HepG2 (cell line): Measurements from ENCODE around the gene NOC2L. TPM values are rescaled to one million over a fixed set of nuclear protein-coding genes. Genes with fewer than 3 reads are reported as not detected.

Experiments used
- ATAC-seq: fragments of 200-7000 bp; cut with Tn5 transposase; 3 replicates; pipeline ENCODE4 v1.9.1; 2020; ENCODE audit warnings: mild to moderate bottlenecking, moderate library complexity
- BruUV-seq: library from RNA; stranded (reverse); fragments of 400-500 nt; replicated peaks from 2 replicates; lab custom pipeline; 2021; lab: Mats Ljungman, UMichigan
- CTCF ChIA-PET: fragments of 300-600 bp; formaldehyde crosslinking; extraction: SDS; loops from one replicate; lab custom pipeline; 2021; ENCODE audit warnings: low total read pairs, inconsistent platforms, low intra/inter-chr PET ratio; lab: Yijun Ruan, JAX
- POLR2A ChIA-PET: fragments of 350-600 bp; sonication (Branson Sonifier 250); formaldehyde crosslinking; loops from one replicate; lab custom pipeline; 2020; ENCODE audit warnings: antibody characterized with exemption, inconsistent platforms; lab: Yijun Ruan, JAX
- DNase-seq: peaks from one replicate; pipeline ENCODE4 v3.0.0-alpha.2; 2015; ENCODE audit warnings: low spot score
- FAIRE-seq: peaks from 3 replicates; lab custom pipeline; 2011; peaks lifted over from hg19 to GRCh38; lab: Jason Lieb, UNC
- H2AFZ ChIP-seq: one replicate; pipeline ENCODE4 v1.6.1; 2011; ENCODE audit warnings: low read length, inconsistent platforms
- H3K27ac ChIP-seq: fragments of 300-600 bp; 3 replicates; pipeline ENCODE4 v1.8.0; 2011; ENCODE audit warnings: mixed run types, mild to moderate bottlenecking, mixed read lengths, low read length, inconsistent platforms; ENCODE audit not compliant: insufficient read depth; ENCODE audit errors: extremely low read length
- H3K27me3 ChIP-seq, 2 experiments: fragments of 200-600 bp in 1 of 2; 2 replicates in 1 of 2; 3 replicates in 1 of 2; pipeline versions ENCODE4 v1.6.0 to v1.8.0; 2011; ENCODE audit warnings: low read length in 2 of 2, mild to moderate bottlenecking in 2 of 2, moderate library complexity in 2 of 2, inconsistent platforms in 1 of 2; ENCODE audit not compliant: insufficient read depth in 2 of 2, control insufficient read depth in 1 of 2
- H3K36me3 ChIP-seq, 2 experiments: fragments of 200-600 bp in 1 of 2; replicated peaks in 1 of 2; 2 replicates in 1 of 2; 3 replicates in 1 of 2; pipeline versions ENCODE4 v1.5.1 to v1.8.0; 2011; ENCODE audit warnings: low read length in 2 of 2, inconsistent platforms in 1 of 2; ENCODE audit not compliant: insufficient read depth in 2 of 2, control insufficient read depth in 1 of 2
- H3K4me1 ChIP-seq: 2 replicates; pipeline ENCODE4 v1.5.1; 2012; ENCODE audit warnings: low read length, inconsistent platforms; ENCODE audit not compliant: insufficient read depth
- H3K4me2 ChIP-seq: 2 replicates; pipeline ENCODE4 v1.6.0; 2011; ENCODE audit warnings: low read depth, low read length, inconsistent platforms
- H3K4me3 ChIP-seq, 3 experiments: fragments of 200-600 bp in 1 of 3; sonication (generic), shearing (Covaris generic) in 1 of 3; replicated peaks in 1 of 3; 2 replicates each; pipeline ENCODE4 v1.5.1; 2011 to 2016; ENCODE audit warnings: low read length in 3 of 3, inconsistent platforms in 2 of 3, low read depth in 2 of 3, mild to moderate bottlenecking in 2 of 3, control low read depth in 1 of 3, mixed read lengths in 1 of 3; ENCODE audit not compliant: insufficient read depth in 1 of 3
- H3K79me2 ChIP-seq: one replicate; pipeline ENCODE4 v1.6.1; 2011; ENCODE audit warnings: low read length, inconsistent platforms; ENCODE audit not compliant: insufficient read depth
- H3K9ac ChIP-seq: 2 replicates; pipeline ENCODE4 v1.6.0; 2011; ENCODE audit warnings: mild to moderate bottlenecking, low read depth, low read length, inconsistent platforms; ENCODE audit not compliant: insufficient read depth
- H3K9me3 ChIP-seq: 2 replicates; pipeline ENCODE4 v1.5.1; 2012; ENCODE audit warnings: mild to moderate bottlenecking, low read length
- H4K20me1 ChIP-seq: 2 replicates; pipeline ENCODE4 v1.6.0; 2011; ENCODE audit warnings: inconsistent platforms, mild to moderate bottlenecking, low read length, moderate library complexity; ENCODE audit not compliant: insufficient read depth
- BCL6 ChIP-seq: IDR thresholded peaks from 2 replicates; pipeline ENCODE4 v1.6.1; 2016; ENCODE audit warnings: missing genetic modification reagents, missing compliant biosample characterization
- DMAP1 ChIP-seq: IDR thresholded peaks from 2 replicates; pipeline ENCODE4 v1.6.1; 2016
- E2F2 ChIP-seq: sonication (generic); formaldehyde crosslinking; IDR thresholded peaks from 2 replicates; pipeline ENCODE4 v1.4.0; 2020; ENCODE audit warnings: missing genetic modification reagents, borderline replicate concordance
- EHMT2 ChIP-seq: fragments of 200-600 bp; sonication (generic); IDR thresholded peaks from 2 replicates; pipeline ENCODE4 v1.7.0; 2017; ENCODE audit warnings: antibody characterized with exemption, low read depth, low read length, borderline replicate concordance
- FOXC1 ChIP-seq: sonication (generic); formaldehyde crosslinking; IDR thresholded peaks from 2 replicates; pipeline ENCODE4 v1.8.0; 2022; ENCODE audit warnings: mild to moderate bottlenecking, missing genetic modification reagents, borderline replicate concordance
- HNF4G ChIP-seq, 2 experiments: sonication (generic) in 1 of 2; formaldehyde crosslinking in 1 of 2; IDR thresholded peaks; 2 replicates each; pipeline versions ENCODE4 v1.4.0 to v1.6.1; 2011 to 2020; ENCODE audit warnings: borderline replicate concordance in 2 of 2, low read depth in 2 of 2, mild to moderate bottlenecking in 2 of 2, low read length in 1 of 2, missing genetic modification reagents in 1 of 2, moderate library complexity in 1 of 2
- HNRNPUL1 ChIP-seq: fragments of 200-400 bp; formaldehyde crosslinking; IDR thresholded peaks from 2 replicates; pipeline ENCODE4 v1.6.1; 2017; ENCODE audit warnings: low read depth, mild to moderate bottlenecking, low read length, moderate library complexity
- MIXL1 ChIP-seq: IDR thresholded peaks from 2 replicates; pipeline ENCODE4 v1.6.1; 2016
- MLX ChIP-seq: IDR thresholded peaks from 2 replicates; pipeline ENCODE4 v1.6.1; 2016
- PHF5A ChIP-seq: IDR thresholded peaks from one replicate; pipeline ENCODE4 v1.6.1; 2018; ENCODE audit warnings: low read depth, missing genetic modification reagents; ENCODE audit not compliant: unreplicated experiment
- RFX5 ChIP-seq: IDR thresholded peaks from 2 replicates; pipeline ENCODE4 v1.6.1; 2011; ENCODE audit warnings: low read depth, low read length, improper control_type of control experiment
- TCF7L2 ChIP-seq: IDR thresholded peaks from 2 replicates; pipeline ENCODE4 v1.6.1; 2011; ENCODE audit warnings: mild to moderate bottlenecking, low read depth, low read length, moderate library complexity
- TFAP4 ChIP-seq: sonication (generic); IDR thresholded peaks from 2 replicates; pipeline ENCODE4 v1.6.1; 2016; ENCODE audit warnings: low read depth, borderline replicate concordance
- TFDP1 ChIP-seq: IDR thresholded peaks from 2 replicates; pipeline ENCODE4 v1.6.1; 2016; ENCODE audit warnings: missing compliant biosample characterization, missing genetic modification reagents, borderline replicate concordance
- ZBTB10 ChIP-seq: sonication (generic); formaldehyde crosslinking; IDR thresholded peaks from 2 replicates; pipeline ENCODE4 v1.4.0; 2020; ENCODE audit warnings: missing genetic modification reagents, borderline replicate concordance
- ZNF263 ChIP-seq: sonication (generic); formaldehyde crosslinking; IDR thresholded peaks from 2 replicates; pipeline ENCODE4 v1.4.0; 2020; ENCODE audit warnings: missing genetic modification reagents
- ZNF839 ChIP-seq: sonication (generic); formaldehyde crosslinking; IDR thresholded peaks from 2 replicates; pipeline ENCODE4 v1.4.0; 2020; ENCODE audit warnings: missing genetic modification reagents, mild to moderate bottlenecking, borderline replicate concordance
- ZNF883 ChIP-seq: sonication (generic); formaldehyde crosslinking; IDR thresholded peaks from 2 replicates; pipeline ENCODE4 v1.5.1; 2020; ENCODE audit warnings: mild to moderate bottlenecking, missing genetic modification reagents; ENCODE audit errors: not compliant biosample characterization
- WGBS: methylation state at CpG from one replicate; pipeline ENCODE4 v1.1.6; 2017; ENCODE audit warnings: low lambda C conversion rate; 5-methylcytosine and 5-hydroxymethylcytosine counted together
- in situ Hi-C: cut with HindIII; loops from 2 replicates; pipeline ENCODE4 v1.10.0; 2017; ENCODE audit warnings: low pct_unique_long_range_greater_than_20kb; ENCODE audit not compliant: extremely low pct_ligation_motif_present
- intact Hi-C: fragments of 100-400 bp; cut with micrococcal nuclease; formaldehyde crosslinking; loops from one replicate; pipeline ENCODE4 v1.10.0; 2022; ENCODE audit not compliant: unreplicated experiment
- polyA plus RNA-seq, 8 experiments: library from polyadenylated mRNA; depleted of rRNA in 3 of 8; stranded (reverse) in 7 of 8; unstranded in 1 of 8; fragments of >200 nt; fragmentation: Illumina TruSeq in 4 of 8; extraction: Trizol in 4 of 8; gene quantifications; 2 replicates each; pipeline versions ENCODE4 v1.2.1 to v1.2.3, GENCODE V29; 2011 to 2016; ENCODE audit warnings: low read depth in 4 of 8, missing spikeins in 1 of 8, mixed read lengths in 1 of 8; ENCODE audit not compliant: insufficient read depth in 1 of 8
- total RNA-seq, 5 experiments: library from RNA; depleted of rRNA; stranded (reverse); fragments of >200 nt; fragmentation: Illumina TruSeq; extraction: Trizol; gene quantifications; 2 replicates each; pipeline ENCODE4 v1.2.3, GENCODE V29; 2016; ENCODE audit warnings: low read depth in 1 of 5

The NOC2L gene
- total and polyA plus RNA-seq, 2 of the 13 experiments (the other 11 are each of a cell fraction or from before 2014, with no cell fraction given), result 32.0 to 103 TPM

- TF ChIP-seq ZNF263 (no peak), FOXC1 (CRISPR knock-in tag) (no peak), EHMT2 (no peak), TFDP1 (CRISPR knock-in tag) (no peak), TFAP4 (no peak), MIXL1 (CRISPR knock-in tag) (no peak), HNRNPUL1 (no peak)
These were observed 55.8 kb downstream of the NOC2L start (continued) for GRCh38 chr1:903305-903704.

- ChIA-PET POLR2A (no interaction called here), CTCF (interaction anchor here (0.9 kb wide), 1 partner anchor 36 kb away, joined by 4 read pairs; no protein-coding TSS in a partner anchor)
- intact Hi-C loops (no loop called here), in situ Hi-C loops (no loop called here)
- Histone ChIP-seq H3K4me3 (no peak overlapping the region), H3K27ac (no peak overlapping the region), H2AFZ (no peak overlapping the region), H3K4me1 (peaks cover 23% of the 10 kb centered on the region), H4K20me1 (no peaks in the 10 kb centered on the region), H3K9ac (no peak overlapping the region), H3K27me3 (peaks cover 27 to 85% of the 10 kb centered on the region in 2 experiments; a peak in 4 of 5 replicates), H3K4me2 (no peak overlapping the region), H3K79me2 (no peaks in the 10 kb centered on the region), H3K9me3 (no peaks in the 10 kb centered on the region), H3K36me3 (no peaks in the 10 kb centered on the region)
- no peak for ATAC-seq
- no TSS peak for BruUV-seq
- FAIRE-seq, result no peak
- no peak for DNase-seq
- WGBS, result 62% methylated on average over 12 of the region's 21 CpGs
- TF ChIP-seq E2F2 (CRISPR knock-in tag) (no peak), ZBTB10 (CRISPR knock-in tag) (no peak), BCL6 (CRISPR knock-in tag) (no peak), RFX5 (no peak), HNF4G (IDR thresholded peaks at IDR 0.05; ENCODE audit: borderline replicate concordance, low read depth, low read length) (no peak), HNF4G (CRISPR knock-in tag; IDR thresholded peaks at IDR 0.05; ENCODE audit: borderline replicate concordance, low read depth) (no peak), TCF7L2 (no peak), DMAP1 (CRISPR knock-in tag) (no peak), ZNF839 (no peak), PHF5A (no peak), MLX (CRISPR knock-in tag) (no peak), ZNF883 (CRISPR knock-in tag) (no peak)
These were observed 56.3 kb downstream of the NOC2L start for GRCh38 chr1:902802-903201.
